ENCODE results near the gene R3HDM2. TPM values are rescaled to one million over a fixed set of nuclear protein-coding genes. Genes with fewer than 3 reads are reported as not detected.

Gene R3HDM2
- total RNA-seq, 1 experiment from 2014 or later, result 34.7 TPM

DNA sequence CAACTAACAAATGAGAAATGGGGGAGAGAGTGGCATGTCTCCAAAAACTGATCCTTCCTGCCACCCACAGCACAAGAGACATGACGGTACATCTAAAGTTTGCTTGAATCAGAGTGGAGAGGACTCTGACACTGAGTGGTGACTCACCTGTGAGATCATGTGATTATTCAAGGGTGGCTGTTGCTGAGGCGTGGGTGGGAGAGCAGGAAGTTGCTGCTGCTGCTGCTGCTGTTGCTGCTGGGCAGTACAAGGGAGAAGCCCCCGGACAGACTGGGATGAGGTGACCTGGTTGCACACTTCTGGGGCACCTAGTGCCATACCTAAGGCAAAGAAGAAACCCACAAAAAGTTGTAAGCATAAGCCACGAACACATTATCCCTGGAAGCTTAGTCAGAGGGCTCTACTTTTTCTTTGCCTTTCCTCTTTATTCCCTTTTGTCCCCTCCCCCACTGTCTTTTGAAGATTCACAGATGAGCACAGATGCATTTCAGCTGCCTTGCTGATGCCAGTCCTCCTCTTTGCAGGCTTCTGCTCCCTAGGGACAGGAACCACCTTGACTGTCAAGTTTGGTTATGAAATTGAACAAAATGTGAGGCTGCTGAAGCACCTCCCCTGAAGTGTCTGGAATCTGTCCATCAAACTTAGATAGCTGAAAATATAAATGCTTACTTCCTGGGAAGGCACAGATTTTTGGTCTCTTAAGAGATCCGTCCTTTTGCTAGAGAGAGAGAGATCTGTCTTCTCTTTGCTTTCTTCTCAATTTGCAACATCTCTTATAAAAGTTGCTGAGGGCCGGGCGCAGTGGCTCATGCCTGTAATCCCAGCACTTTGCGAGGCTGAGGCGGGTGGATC is 150.4 kb downstream of the R3HDM2 start:
- Mint-ChIP-seq H3K27ac (peak overlapping the region; percentile 44), H3K27me3 (ENCODE audit: low read depth) (no peaks in the 10 kb centered on the region), H3K36me3 (peaks cover 10% of the 10 kb centered on the region), H3K4me1 (peaks cover 13% of the 10 kb centered on the region), H3K9me3 (peaks cover 3% of the 10 kb centered on the region; the same call in 1 of the 2 replicates), H3K4me3 (no peak overlapping the region)
- POLR2A ChIA-PET, result interaction anchor here (0.7 kb wide), 2 partner anchors 184 to 1328 kb away, joined by 5 read pairs; no protein-coding TSS in a partner anchor
- no peak for DNase-seq (ENCODE audit: low spot score)
- CTCF ChIA-PET, result interaction anchor here (0.6 to 1.4 kb wide), 7 partner anchors 13 to 248 kb away, joined by 3 to 7 read pairs (median 4); no protein-coding TSS in a partner anchor
- ATAC-seq, result peak; percentile 67
- no peak for TF ChIP-seq NR3C1 (CRISPR knock-in tag; conservative IDR thresholded peaks at IDR 0.05; ENCODE audit: low read depth)
- TF ChIP-seq, protein P1, sequence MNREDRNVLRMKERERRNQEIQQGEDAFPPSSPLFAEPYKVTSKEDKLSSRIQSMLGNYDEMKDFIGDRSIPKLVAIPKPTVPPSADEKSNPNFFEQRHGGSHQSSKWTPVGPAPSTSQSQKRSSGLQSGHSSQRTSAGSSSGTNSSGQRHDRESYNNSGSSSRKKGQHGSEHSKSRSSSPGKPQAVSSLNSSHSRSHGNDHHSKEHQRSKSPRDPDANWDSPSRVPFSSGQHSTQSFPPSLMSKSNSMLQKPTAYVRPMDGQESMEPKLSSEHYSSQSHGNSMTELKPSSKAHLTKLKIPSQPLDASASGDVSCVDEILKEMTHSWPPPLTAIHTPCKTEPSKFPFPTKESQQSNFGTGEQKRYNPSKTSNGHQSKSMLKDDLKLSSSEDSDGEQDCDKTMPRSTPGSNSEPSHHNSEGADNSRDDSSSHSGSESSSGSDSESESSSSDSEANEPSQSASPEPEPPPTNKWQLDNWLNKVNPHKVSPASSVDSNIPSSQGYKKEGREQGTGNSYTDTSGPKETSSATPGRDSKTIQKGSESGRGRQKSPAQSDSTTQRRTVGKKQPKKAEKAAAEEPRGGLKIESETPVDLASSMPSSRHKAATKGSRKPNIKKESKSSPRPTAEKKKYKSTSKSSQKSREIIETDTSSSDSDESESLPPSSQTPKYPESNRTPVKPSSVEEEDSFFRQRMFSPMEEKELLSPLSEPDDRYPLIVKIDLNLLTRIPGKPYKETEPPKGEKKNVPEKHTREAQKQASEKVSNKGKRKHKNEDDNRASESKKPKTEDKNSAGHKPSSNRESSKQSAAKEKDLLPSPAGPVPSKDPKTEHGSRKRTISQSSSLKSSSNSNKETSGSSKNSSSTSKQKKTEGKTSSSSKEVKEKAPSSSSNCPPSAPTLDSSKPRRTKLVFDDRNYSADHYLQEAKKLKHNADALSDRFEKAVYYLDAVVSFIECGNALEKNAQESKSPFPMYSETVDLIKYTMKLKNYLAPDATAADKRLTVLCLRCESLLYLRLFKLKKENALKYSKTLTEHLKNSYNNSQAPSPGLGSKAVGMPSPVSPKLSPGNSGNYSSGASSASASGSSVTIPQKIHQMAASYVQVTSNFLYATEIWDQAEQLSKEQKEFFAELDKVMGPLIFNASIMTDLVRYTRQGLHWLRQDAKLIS (CRISPR knock-in tag; IDR thresholded peaks at IDR 0.05; ENCODE audit: borderline replicate concordance), result no peak
- no peak for TF ChIP-seq E2F1 (CRISPR knock-in tag; IDR thresholded peaks at IDR 0.05)
- TF ChIP-seq OVOL2 (CRISPR knock-in tag; IDR thresholded peaks at IDR 0.05; ENCODE audit: borderline replicate concordance), result no peak
- no peak for TF ChIP-seq RELA (CRISPR knock-in tag; IDR thresholded peaks at IDR 0.05; ENCODE audit: borderline replicate concordance)
- TF ChIP-seq, protein P2, sequence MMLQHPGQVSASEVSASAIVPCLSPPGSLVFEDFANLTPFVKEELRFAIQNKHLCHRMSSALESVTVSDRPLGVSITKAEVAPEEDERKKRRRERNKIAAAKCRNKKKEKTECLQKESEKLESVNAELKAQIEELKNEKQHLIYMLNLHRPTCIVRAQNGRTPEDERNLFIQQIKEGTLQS (CRISPR knock-in tag; conservative IDR thresholded peaks at IDR 0.05), result no peak
- TF ChIP-seq STAT6 (CRISPR knock-in tag; conservative IDR thresholded peaks at IDR 0.05; ENCODE audit: low read depth), result no peak
- TF ChIP-seq USF1 (CRISPR knock-in tag; IDR thresholded peaks at IDR 0.05), result no peak
- TF ChIP-seq SOX15 (CRISPR knock-in tag; IDR thresholded peaks at IDR 0.05), result no peak
- TF ChIP-seq NFYB (CRISPR knock-in tag; conservative IDR thresholded peaks at IDR 0.05; ENCODE audit: low read depth), result no peak
- no peak for TF ChIP-seq SMAD3 (CRISPR knock-in tag; IDR thresholded peaks at IDR 0.05; ENCODE audit: borderline replicate concordance)
- no peak for TF ChIP-seq ZNF532 (CRISPR knock-in tag; IDR thresholded peaks at IDR 0.05; ENCODE audit: borderline replicate concordance)
- no peak for TF ChIP-seq CDX4 (CRISPR knock-in tag; IDR thresholded peaks at IDR 0.05; ENCODE audit: borderline replicate concordance)
- no peak for TF ChIP-seq ERG (CRISPR knock-in tag; IDR thresholded peaks at IDR 0.05)

Data from WTC11 (cell line).